ENCODE data around the gene ATF5. TPM values are rescaled to one million over a fixed set of nuclear protein-coding genes. Genes with fewer than 3 reads are reported as not detected.

The ATF5 gene
- total and polyA plus RNA-seq, 9 donors = 4.3 to 23.5 (median 16.3) TPM

DNA sequence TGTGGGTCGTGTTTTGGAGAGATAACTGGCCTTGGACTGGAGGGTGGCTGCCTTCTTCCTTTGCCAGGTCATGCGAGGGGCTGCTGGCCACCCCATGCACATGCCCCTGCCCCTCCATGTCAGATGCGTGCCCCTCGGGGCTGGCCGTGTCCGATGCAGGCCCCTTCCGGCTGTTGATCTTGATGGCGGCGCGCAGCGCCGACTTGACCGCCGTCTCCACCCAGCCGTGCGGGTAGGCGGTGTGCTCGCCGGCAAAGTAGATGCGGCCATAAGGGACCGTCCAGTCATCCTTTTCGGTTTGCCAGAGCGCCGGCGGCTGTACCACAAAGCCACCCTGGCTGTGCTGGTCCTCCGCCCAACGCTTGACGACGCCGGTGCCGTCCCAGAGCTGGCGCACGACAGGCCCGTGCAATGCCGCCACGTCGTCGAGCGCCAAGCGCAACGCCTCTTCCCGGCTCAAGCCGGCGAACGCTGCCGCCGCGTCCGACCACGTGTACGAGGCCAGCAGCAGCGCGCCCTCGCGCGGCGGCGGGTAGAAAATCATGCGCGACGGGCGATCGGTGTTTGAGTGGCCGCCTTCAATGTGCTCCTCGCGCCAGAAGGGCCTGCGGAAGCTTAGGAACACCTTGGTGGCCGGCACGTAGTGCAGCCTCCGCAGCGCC is 39.2 kb upstream of the ATF5 start:
- 13 to 24% (median 17%) methylated on average over 68 to 71 of the region's 71 CpGs for WGBS, 3 donors
- Histone ChIP-seq H3K27ac (no peak overlapping the region), H3K9me3 (no peaks in the 10 kb centered on the region), H3K4me3 (peak overlapping the region; percentile 2), H3K36me3 (no peaks in the 10 kb centered on the region), H3K4me1 (ENCODE audit: insufficient read depth) (peaks cover 6% of the 10 kb centered on the region), H3K27me3 (no peaks in the 10 kb centered on the region)
- TF ChIP-seq, protein P1, sequence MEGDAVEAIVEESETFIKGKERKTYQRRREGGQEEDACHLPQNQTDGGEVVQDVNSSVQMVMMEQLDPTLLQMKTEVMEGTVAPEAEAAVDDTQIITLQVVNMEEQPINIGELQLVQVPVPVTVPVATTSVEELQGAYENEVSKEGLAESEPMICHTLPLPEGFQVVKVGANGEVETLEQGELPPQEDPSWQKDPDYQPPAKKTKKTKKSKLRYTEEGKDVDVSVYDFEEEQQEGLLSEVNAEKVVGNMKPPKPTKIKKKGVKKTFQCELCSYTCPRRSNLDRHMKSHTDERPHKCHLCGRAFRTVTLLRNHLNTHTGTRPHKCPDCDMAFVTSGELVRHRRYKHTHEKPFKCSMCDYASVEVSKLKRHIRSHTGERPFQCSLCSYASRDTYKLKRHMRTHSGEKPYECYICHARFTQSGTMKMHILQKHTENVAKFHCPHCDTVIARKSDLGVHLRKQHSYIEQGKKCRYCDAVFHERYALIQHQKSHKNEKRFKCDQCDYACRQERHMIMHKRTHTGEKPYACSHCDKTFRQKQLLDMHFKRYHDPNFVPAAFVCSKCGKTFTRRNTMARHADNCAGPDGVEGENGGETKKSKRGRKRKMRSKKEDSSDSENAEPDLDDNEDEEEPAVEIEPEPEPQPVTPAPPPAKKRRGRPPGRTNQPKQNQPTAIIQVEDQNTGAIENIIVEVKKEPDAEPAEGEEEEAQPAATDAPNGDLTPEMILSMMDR (IDR thresholded peaks at IDR 0.05) = peak; percentile 82 to 84 (median 84)
- TF ChIP-seq POLR2A (IDR thresholded peaks at IDR 0.05) = no peak
- peak; percentile 73 to 86 (median 79) for DNase-seq
- intact Hi-C loops (cut with DNase I) = no loop called here

DNA sequence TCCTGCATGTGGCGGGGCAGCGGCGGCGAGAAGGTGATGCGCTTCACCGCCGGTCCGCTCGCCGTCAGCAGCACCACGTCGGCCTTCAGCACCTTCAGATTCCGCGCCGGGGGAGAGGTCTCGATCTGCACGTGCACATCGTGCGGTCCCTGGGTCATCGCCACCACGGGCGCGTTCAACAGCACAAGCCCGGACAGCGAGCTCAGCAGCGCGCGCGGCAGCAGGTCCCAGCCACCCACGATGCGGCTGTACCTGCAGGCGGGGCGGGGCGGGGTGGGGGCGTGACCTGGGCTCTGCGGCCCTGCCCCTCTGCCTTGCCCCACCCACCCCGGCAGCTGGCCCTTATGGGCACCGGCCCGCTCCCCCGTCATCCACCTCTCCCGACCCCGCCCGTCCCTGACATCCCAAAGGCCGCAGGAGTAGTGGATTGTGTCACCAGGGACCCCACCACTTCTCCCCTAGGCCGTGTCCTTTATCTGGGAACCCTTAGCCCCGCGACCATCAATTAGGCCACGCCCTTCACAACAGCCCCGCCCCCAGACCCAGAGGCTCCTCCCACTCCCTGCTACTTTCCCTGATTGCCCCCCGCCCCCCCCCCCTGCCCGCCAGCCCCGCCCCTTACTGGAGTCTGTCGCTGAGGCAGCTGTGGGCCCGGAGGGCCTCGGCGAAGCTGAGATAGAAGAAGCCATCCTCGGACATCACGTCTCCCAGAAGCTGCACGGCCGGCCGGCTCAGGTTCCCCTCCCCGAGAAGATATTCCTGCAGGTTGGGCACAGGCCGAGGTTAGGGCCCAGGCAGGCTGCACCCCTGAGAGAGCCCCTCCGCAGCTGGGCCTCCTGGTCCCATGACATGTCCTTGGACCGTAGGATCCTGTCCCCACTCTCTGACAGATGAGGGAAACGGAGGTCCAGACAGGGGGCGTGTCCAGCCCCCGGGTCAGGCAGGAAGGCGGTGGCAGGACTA is 38.4 kb upstream of the ATF5 start:
- intact Hi-C loops (cut with DNase I) = no loop called here
- Histone ChIP-seq H3K9me3 (no peaks in the 10 kb centered on the region), H3K27me3 (no peaks in the 10 kb centered on the region), H3K27ac (no peak overlapping the region), H3K4me1 (ENCODE audit: insufficient read depth) (peaks cover 6% of the 10 kb centered on the region), H3K4me3 (peak overlapping the region; percentile 2), H3K36me3 (no peaks in the 10 kb centered on the region)
- peak in 3 of 5 donors; percentile 49 to 69 (median 60) for DNase-seq
- TF ChIP-seq, protein P1 (IDR thresholded peaks at IDR 0.05) = no peak
- TF ChIP-seq POLR2A (IDR thresholded peaks at IDR 0.05) = no peak
- TF ChIP-seq EP300 (IDR thresholded peaks at IDR 0.05) = no peak
- WGBS, 3 donors = 11 to 19% (median 14%) methylated on average over 31 to 69 of the region's 69 CpGs

DNA sequence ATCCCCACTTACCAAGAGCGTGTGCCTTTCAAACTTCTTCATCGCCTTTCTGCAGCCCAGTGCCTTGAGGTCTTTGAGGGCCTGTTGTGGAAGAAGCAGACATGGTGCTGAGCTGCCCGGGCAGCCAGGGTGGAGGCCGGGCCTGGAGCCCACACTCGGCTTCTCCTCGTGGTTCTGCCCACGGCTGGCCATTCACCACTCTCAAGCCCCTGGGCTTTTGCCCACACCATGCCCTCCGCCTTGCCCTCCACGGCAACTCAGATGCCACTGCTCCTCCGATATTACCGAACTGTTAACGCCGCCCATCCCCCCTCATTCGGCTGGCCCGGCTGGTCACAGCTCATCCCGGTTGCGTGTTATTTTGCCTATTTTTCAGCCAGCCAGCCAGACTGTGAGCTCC is 37.6 kb upstream of the ATF5 start:
- Histone ChIP-seq H3K4me1 (ENCODE audit: insufficient read depth) (peaks cover 6% of the 10 kb centered on the region), H3K9me3 (no peaks in the 10 kb centered on the region), H3K27me3 (no peaks in the 10 kb centered on the region), H3K4me3 (no peak overlapping the region), H3K27ac (no peak overlapping the region), H3K36me3 (no peaks in the 10 kb centered on the region)
- TF ChIP-seq EP300 (IDR thresholded peaks at IDR 0.05) = no peak
- no peak for TF ChIP-seq POLR2A (IDR thresholded peaks at IDR 0.05)
- TF ChIP-seq, protein P1 (IDR thresholded peaks at IDR 0.05) = no peak
- intact Hi-C loops (cut with DNase I) = no loop called here
- WGBS, 3 donors = 73 to 81% (median 77%) methylated on average over 17 of the region's 17 CpGs
- peak in 1 of 5 donors; percentile 25 for DNase-seq

DNA sequence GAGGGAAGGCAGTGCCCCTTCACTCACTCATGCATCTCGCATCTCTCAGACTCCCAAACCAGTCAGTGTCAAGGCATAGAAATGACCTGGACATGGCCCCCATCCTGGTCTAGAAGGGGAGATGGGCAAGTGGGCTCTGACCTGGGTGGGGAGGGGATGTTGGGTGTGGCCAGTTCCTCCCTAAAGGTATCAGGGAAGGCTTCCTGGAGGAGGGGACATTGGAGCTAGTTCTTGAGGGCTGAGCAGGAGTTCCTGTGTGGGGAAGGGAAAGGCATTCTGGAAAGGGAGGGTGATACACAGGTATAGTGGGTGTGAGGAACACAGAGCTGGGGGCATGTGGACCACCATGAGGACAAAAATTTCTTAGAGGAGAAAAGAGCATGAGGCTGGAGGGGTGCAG is 36.3 kb upstream of the ATF5 start:
- TF ChIP-seq EP300 (IDR thresholded peaks at IDR 0.05) (no peak), POLR2A (IDR thresholded peaks at IDR 0.05) (no peak)
- TF ChIP-seq, protein P1 (IDR thresholded peaks at IDR 0.05) = no peak
- WGBS, 3 donors = 81 to 89% (median 82%) methylated on average over 1 of the region's 1 CpG
- H3K36me3 ChIP-seq = no peaks in the 10 kb centered on the region
- no peak overlapping the region for H3K4me3 ChIP-seq
- no peak for DNase-seq
- H3K27ac ChIP-seq = no peak overlapping the region
- H3K9me3 ChIP-seq = no peaks in the 10 kb centered on the region
- intact Hi-C loops (cut with DNase I) = no loop called here
- H3K27me3 ChIP-seq = no peaks in the 10 kb centered on the region
- H3K4me1 ChIP-seq (ENCODE audit: insufficient read depth) = peaks cover 8% of the 10 kb centered on the region

All from ovary (tissue), 9 donors.